Epithelial cell of proximal tubule (primary cell): ENCODE results near the gene CDK11B. TPM values are rescaled to one million over a fixed set of nuclear protein-coding genes. Genes with fewer than 3 reads are reported as not detected.
"Not testable (repeated sequence)": the region's sequence is repeated elsewhere in the genome, so short reads cannot be mapped to it uniquely, and the experiment has no call there.

Experiments
- DNase-seq: peaks from one replicate; pipeline ENCODE4 v3.0.0-alpha.2; 2011; ENCODE audit warnings: low read depth
- H3K4me3 ChIP-seq: 2 replicates; pipeline ENCODE4 v1.5.1; 2011; ENCODE audit warnings: low read depth, mild to moderate bottlenecking, low read length
- CTCF ChIP-seq: conservative IDR thresholded peaks from 2 replicates; pipeline ENCODE4 v1.5.1; 2012; ENCODE audit warnings: low read depth, mild to moderate bottlenecking, low read length
- total RNA-seq: library from RNA; depleted of rRNA; stranded (reverse); fragments of >200 nt; gene quantifications from 2 replicates; pipeline ENCODE4 v1.2.3, GENCODE V29; 2015

Gene CDK11B
- total RNA-seq, 1 donor from 2014 or later: 16.3 TPM

DNA sequence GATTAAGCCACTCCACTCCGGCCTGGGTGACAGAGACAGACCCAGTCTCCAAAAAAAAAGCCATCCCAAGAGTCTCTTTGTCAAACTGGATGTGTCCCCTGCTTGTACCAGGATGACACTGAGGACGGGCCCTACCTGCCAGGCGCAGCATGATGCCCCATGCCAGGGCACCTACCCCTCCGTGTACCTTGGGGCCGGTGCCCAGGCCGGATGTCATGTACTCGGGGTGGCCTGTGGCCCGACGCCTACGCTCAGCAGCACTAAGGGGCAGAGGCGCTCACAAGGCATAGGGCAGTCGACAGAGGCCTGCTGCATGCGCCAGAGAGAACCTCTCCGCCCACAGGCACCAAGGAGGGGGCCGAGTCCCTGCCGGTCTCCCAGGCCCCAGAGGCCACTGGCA, 19.4 kb downstream of the CDK11B start:
- not testable (repeated sequence) for H3K4me3 ChIP-seq, DNase-seq

- not testable (repeated sequence) for DNase-seq, H3K4me3 ChIP-seq
These were observed 20.3 kb downstream of the CDK11B start for GRCh38 chr1:1638528-1638927.

DNA sequence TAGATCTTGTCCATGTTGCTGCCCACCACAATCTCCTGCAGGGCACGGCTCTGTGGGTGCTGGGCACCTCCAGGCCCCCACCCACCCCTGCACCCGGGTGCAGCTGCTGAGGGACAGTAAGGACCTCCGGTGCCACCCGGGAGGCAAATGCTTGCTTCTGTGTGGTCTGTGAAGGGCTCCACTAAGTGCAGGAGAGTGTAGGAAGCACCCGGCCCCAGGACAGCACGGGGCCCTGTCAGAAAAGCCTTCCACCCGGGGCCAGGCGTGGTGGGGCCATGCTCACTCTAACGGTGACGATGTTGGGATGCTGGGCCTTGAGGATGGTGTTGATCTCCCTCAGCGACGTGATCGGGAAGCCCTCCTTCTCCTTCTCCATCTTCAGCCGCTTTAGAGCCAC, 21.3 kb downstream of the CDK11B start:
- DNase-seq, H3K4me3 ChIP-seq: not testable (repeated sequence)

DNA sequence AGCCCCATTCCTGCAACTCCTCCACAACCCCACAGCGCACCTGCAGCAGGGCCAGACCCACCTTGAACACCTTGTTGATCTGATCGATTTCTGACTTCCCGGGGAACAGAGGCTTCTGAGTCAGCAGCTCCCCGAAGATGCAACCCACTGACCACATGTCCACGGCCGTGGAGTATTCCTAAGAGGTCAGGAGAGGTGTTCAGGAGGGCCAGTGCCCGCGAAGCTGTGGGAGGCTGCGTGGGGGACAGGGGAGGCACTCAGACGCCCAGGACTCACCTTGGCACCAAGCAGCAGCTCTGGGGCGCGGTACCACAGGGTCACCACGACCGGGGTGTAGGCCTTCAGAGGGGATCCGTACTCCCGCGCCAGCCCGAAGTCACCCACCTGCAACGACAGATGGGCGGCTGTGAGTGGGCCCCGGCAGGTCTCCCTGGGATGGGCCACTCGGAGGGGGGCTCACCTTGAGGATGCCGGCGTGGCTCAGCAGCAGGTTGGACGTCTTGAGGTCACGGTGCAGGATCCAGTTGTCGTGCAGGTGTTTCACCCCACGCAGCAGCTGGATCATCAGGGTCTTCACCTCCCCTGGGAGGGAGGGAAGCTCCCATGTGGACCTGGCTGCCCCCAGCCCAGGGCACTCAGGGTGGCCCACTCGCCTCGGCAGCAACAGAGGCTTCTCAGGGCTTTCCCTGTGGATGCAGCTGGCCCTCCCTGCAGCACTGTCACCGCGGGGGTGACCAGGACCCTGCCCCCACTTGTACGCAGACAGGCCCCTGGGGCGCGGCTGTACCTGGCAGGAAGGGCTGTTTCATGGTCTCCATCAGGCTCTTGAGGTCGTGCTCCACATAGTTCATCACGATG, 22.0 kb downstream of the CDK11B start:
- H3K4me3 ChIP-seq, DNase-seq: not testable (repeated sequence)

DNA sequence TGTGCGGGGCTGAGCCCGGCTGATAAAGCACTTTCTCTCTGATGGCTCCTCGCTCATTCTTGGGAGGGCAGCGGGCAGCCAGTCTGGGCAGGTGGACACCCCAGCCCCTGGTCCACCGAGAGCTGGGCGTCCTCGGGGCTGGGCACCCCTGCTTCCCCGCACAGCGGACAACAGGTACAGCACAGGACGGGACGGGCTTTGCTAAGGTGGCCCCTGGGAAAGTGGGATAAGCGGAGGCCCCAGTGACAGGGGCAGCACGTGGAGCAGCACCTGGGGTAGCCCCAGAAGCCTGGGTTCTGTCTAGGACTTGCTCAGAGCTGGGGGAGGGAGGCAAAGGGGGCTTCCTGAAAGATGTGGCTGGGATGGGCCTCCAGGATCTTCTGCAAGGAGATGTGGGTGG, 24.2 kb downstream of the CDK11B start:
- not testable (repeated sequence) for H3K4me3 ChIP-seq, DNase-seq

GRCh38 chr1:1633409-1633808, 25.4 kb downstream of the CDK11B start:
- not testable (repeated sequence) for H3K4me3 ChIP-seq, DNase-seq

- no peak for DNase-seq
- TF ChIP-seq CTCF: no peak
- H3K4me3 ChIP-seq: no peak within 1 kb of the TSS
These were observed 26.9 kb downstream of the CDK11B start, which contains the start of gene MMP23B for GRCh38 chr1:1631782-1632420. TSS of gene MMP23B (plus strand) at chr1:1632173. CDS start at chr1:1632219, 46 bp downstream.

- no peak for TF ChIP-seq CTCF
- no peak overlapping the region for H3K4me3 ChIP-seq
- no peak for DNase-seq
These were observed 27.6 kb downstream of the CDK11B start for GRCh38 chr1:1630965-1631781.

- TF ChIP-seq CTCF: no peak
- DNase-seq: no peak
- H3K4me3 ChIP-seq: no peak overlapping the region
These were observed 28.4 kb downstream of the CDK11B start for GRCh38 chr1:1630191-1630964.
